ENCODE measurements around the gene LTC4S. TPM values are rescaled to one million over a fixed set of nuclear protein-coding genes. Genes with fewer than 3 reads are reported as not detected.

The LTC4S gene
- total RNA-seq, 2 experiments from 2014 or later: 0.44 to 4.5 TPM

- no peaks in the 10 kb centered on the region for H3K9me2 ChIP-seq (ENCODE audit: insufficient read depth, low read length)
- no peak overlapping the region for H3K4me2 ChIP-seq (ENCODE audit: low read length)
- CTCF ChIA-PET (ENCODE audit: unreplicated experiment): interaction anchor here (0.6 kb wide), 2 partner anchors 66 to 165 kb away, joined by 3 to 8 read pairs; no protein-coding TSS in a partner anchor
- peaks cover 35% of the 10 kb centered on the region; the same call in 1 of the 2 replicates for H3K36me3 ChIP-seq (ENCODE audit: insufficient read depth, low read length)
- BruUV-seq (replicated peaks): no TSS peak
- peaks cover 22% of the 10 kb centered on the region for H3K4me1 ChIP-seq (ENCODE audit: insufficient read depth, low read length, poor library complexity, severe bottlenecking)
- POLR2A ChIA-PET: interaction anchor here (0.7 kb wide), 1 partner anchor 32 kb away, joined by 3 read pairs; no protein-coding TSS in a partner anchor
- no peak for TF ChIP-seq EZH2phosphoT487 (IDR thresholded peaks at IDR 0.05; ENCODE audit: borderline replicate concordance, low read depth, low read length)
- peak; percentile 75 for TF ChIP-seq CTCF (conservative IDR thresholded peaks at IDR 0.05; ENCODE audit: low read length)
- H3K27ac ChIP-seq (ENCODE audit: low read depth, low read length, poor library complexity, severe bottlenecking): no peak overlapping the region
- no peaks in the 10 kb centered on the region for H4K20me1 ChIP-seq (ENCODE audit: insufficient read depth, low read length)
- H3K9me3 ChIP-seq (ENCODE audit: low read length): no peaks in the 10 kb centered on the region
- intact Hi-C loops (cut with micrococcal nuclease; ENCODE audit: unreplicated experiment): loop anchor here (10.0 kb wide), 1 partner anchor 1687 kb away; the partner anchor contains the start of gene N4BP3
- H2AFZ ChIP-seq (ENCODE audit: low read length): no peak overlapping the region
- no peak overlapping the region for H3K4me3 ChIP-seq (ENCODE audit: low read depth, low read length, poor library complexity, severe bottlenecking)
- peak; percentile 64 for DNase-seq (ENCODE audit: low spot score)
- no peaks in the 10 kb centered on the region for H3K79me2 ChIP-seq (ENCODE audit: insufficient read depth, low read depth, low read length)
These were observed 7.8 kb downstream of the LTC4S start for GRCh38 chr5:179801304-179802206.

GRCh38 chr5:179802207-179802883, 8.6 kb downstream of the LTC4S start:
- no peak for DNase-seq (ENCODE audit: low spot score)
- no peaks in the 10 kb centered on the region for H3K9me3 ChIP-seq (ENCODE audit: low read length)
- no TSS peak for BruUV-seq (replicated peaks)
- H4K20me1 ChIP-seq (ENCODE audit: insufficient read depth, low read length): no peaks in the 10 kb centered on the region
- intact Hi-C loops (cut with micrococcal nuclease; ENCODE audit: unreplicated experiment): loop anchor here (10.0 kb wide), 1 partner anchor 1688 kb away; the partner anchor contains the start of gene N4BP3
- H3K79me2 ChIP-seq (ENCODE audit: insufficient read depth, low read depth, low read length): no peaks in the 10 kb centered on the region
- no peak overlapping the region for H3K4me3 ChIP-seq (ENCODE audit: low read depth, low read length, poor library complexity, severe bottlenecking)
- H2AFZ ChIP-seq (ENCODE audit: low read length): no peak overlapping the region
- TF ChIP-seq CTCF (conservative IDR thresholded peaks at IDR 0.05; ENCODE audit: low read length) (peak; percentile 44; the same call in 1 of the 2 replicates), EZH2phosphoT487 (IDR thresholded peaks at IDR 0.05; ENCODE audit: borderline replicate concordance, low read depth, low read length) (no peak)
- no peak overlapping the region for H3K4me2 ChIP-seq (ENCODE audit: low read length)
- no peak overlapping the region for H3K27ac ChIP-seq (ENCODE audit: low read depth, low read length, poor library complexity, severe bottlenecking)
- H3K9me2 ChIP-seq (ENCODE audit: insufficient read depth, low read length): no peaks in the 10 kb centered on the region
- ChIA-PET POLR2A (interaction anchor here (0.7 kb wide), 1 partner anchor 31 kb away, joined by 3 read pairs; no protein-coding TSS in a partner anchor), CTCF (ENCODE audit: unreplicated experiment) (interaction anchor here (0.6 kb wide), 3 partner anchors 67 to 164 kb away, joined by 3 to 8 read pairs (median 4); no protein-coding TSS in a partner anchor)
- peaks cover 29% of the 10 kb centered on the region; the same call in 1 of the 2 replicates for H3K36me3 ChIP-seq (ENCODE audit: insufficient read depth, low read length)
- H3K4me1 ChIP-seq (ENCODE audit: insufficient read depth, low read length, poor library complexity, severe bottlenecking): peaks cover 20% of the 10 kb centered on the region
